ENCODE measurements around the gene VAV2. TPM values are rescaled to one million over a fixed set of nuclear protein-coding genes. Genes with fewer than 3 reads are reported as not detected.

Gene VAV2
- total and polyA plus RNA-seq, 9 of the 15 experiments (the other 6 are each of a cell fraction or from before 2014, with no cell fraction given), result 0.01 to 2.7 (median 1.0) TPM; not detected in 1

DNA sequence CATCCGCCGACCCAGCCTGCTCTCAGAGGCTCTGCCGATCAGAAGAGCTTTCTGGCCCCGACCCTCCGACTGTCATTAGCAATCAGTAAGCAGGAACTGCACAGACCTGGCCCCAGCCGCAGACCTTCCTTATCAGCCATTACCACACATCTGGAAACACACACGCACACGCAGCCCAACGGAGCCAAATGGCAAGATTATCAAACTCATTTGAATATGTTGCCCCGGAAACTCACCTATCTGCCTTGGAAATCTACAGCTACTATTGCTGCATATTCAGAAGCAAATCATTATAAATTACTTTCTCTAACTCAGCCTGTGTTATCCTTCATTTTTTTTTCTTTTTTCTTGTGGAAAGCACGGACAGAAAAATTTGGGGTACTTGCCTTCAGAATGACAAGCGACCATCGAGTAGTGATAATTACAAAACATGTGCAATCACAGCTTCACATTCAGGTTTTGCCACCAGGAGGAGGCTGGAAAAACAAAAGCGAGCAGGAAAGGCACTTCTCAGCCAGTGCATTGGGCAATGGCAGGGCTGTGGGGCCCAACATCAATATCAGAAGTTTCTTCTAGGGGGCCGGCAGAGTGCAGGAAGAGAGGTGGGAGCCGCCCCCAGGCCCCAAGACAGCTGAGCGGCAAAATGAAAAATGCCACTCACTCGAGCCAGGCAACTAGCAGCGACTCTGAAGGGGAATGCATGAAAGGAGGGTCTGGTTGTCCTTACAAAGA is 122.3 kb downstream of the VAV2 start (continued):
- TF ChIP-seq, protein P1, sequence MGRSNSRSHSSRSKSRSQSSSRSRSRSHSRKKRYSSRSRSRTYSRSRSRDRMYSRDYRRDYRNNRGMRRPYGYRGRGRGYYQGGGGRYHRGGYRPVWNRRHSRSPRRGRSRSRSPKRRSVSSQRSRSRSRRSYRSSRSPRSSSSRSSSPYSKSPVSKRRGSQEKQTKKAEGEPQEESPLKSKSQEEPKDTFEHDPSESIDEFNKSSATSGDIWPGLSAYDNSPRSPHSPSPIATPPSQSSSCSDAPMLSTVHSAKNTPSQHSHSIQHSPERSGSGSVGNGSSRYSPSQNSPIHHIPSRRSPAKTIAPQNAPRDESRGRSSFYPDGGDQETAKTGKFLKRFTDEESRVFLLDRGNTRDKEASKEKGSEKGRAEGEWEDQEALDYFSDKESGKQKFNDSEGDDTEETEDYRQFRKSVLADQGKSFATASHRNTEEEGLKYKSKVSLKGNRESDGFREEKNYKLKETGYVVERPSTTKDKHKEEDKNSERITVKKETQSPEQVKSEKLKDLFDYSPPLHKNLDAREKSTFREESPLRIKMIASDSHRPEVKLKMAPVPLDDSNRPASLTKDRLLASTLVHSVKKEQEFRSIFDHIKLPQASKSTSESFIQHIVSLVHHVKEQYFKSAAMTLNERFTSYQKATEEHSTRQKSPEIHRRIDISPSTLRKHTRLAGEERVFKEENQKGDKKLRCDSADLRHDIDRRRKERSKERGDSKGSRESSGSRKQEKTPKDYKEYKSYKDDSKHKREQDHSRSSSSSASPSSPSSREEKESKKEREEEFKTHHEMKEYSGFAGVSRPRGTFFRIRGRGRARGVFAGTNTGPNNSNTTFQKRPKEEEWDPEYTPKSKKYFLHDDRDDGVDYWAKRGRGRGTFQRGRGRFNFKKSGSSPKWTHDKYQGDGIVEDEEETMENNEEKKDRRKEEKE (IDR thresholded peaks at IDR 0.05; ENCODE audit: borderline replicate concordance in 1 of 2, control insufficient read depth in 1 of 2, low read depth in 2 of 2, low read length in 1 of 2), result no peak
- TF ChIP-seq PHF20 (IDR thresholded peaks at IDR 0.05; ENCODE audit: partially characterized antibody) (no peak), ZFPM2 (CRISPR knock-in tag; IDR thresholded peaks at IDR 0.05) (no peak), SMARCC2 (IDR thresholded peaks at IDR 0.05; ENCODE audit: low read depth) (peak; percentile 80; the same call in 1 of the 2 replicates), ZNF224 (CRISPR knock-in tag; IDR thresholded peaks at IDR 0.05) (no peak), ZNF766 (CRISPR knock-in tag; conservative IDR thresholded peaks at IDR 0.05) (peak; percentile 79), TARDBP (IDR thresholded peaks at IDR 0.05) (no peak), CSDE1 (IDR thresholded peaks at IDR 0.05) (peak in 1 of 2 experiments; percentile 45; a peak in 1 of 4 replicates), DNMT1 (IDR thresholded peaks at IDR 0.05) (no peak), RBM15 (IDR thresholded peaks at IDR 0.05; ENCODE audit: insufficient read depth, low read length) (no peak), ZNF583 (CRISPR knock-in tag; IDR thresholded peaks at IDR 0.05) (no peak)
- TF ChIP-seq, protein P2, sequence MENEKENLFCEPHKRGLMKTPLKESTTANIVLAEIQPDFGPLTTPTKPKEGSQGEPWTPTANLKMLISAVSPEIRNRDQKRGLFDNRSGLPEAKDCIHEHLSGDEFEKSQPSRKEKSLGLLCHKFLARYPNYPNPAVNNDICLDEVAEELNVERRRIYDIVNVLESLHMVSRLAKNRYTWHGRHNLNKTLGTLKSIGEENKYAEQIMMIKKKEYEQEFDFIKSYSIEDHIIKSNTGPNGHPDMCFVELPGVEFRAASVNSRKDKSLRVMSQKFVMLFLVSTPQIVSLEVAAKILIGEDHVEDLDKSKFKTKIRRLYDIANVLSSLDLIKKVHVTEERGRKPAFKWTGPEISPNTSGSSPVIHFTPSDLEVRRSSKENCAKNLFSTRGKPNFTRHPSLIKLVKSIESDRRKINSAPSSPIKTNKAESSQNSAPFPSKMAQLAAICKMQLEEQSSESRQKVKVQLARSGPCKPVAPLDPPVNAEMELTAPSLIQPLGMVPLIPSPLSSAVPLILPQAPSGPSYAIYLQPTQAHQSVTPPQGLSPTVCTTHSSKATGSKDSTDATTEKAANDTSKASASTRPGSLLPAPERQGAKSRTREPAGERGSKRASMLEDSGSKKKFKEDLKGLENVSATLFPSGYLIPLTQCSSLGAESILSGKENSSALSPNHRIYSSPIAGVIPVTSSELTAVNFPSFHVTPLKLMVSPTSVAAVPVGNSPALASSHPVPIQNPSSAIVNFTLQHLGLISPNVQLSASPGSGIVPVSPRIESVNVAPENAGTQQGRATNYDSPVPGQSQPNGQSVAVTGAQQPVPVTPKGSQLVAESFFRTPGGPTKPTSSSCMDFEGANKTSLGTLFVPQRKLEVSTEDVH (IDR thresholded peaks at IDR 0.05; ENCODE audit: low read depth, partially characterized antibody), result no peak
- TF ChIP-seq, protein P3, sequence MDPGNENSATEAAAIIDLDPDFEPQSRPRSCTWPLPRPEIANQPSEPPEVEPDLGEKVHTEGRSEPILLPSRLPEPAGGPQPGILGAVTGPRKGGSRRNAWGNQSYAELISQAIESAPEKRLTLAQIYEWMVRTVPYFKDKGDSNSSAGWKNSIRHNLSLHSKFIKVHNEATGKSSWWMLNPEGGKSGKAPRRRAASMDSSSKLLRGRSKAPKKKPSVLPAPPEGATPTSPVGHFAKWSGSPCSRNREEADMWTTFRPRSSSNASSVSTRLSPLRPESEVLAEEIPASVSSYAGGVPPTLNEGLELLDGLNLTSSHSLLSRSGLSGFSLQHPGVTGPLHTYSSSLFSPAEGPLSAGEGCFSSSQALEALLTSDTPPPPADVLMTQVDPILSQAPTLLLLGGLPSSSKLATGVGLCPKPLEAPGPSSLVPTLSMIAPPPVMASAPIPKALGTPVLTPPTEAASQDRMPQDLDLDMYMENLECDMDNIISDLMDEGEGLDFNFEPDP (CRISPR knock-in tag; IDR thresholded peaks at IDR 0.05), result no peak
- TF ChIP-seq, protein P4, sequence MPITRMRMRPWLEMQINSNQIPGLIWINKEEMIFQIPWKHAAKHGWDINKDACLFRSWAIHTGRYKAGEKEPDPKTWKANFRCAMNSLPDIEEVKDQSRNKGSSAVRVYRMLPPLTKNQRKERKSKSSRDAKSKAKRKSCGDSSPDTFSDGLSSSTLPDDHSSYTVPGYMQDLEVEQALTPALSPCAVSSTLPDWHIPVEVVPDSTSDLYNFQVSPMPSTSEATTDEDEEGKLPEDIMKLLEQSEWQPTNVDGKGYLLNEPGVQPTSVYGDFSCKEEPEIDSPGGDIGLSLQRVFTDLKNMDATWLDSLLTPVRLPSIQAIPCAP (CRISPR knock-in tag; IDR thresholded peaks at IDR 0.05; ENCODE audit: borderline replicate concordance), result no peak
- TF ChIP-seq, protein P5, sequence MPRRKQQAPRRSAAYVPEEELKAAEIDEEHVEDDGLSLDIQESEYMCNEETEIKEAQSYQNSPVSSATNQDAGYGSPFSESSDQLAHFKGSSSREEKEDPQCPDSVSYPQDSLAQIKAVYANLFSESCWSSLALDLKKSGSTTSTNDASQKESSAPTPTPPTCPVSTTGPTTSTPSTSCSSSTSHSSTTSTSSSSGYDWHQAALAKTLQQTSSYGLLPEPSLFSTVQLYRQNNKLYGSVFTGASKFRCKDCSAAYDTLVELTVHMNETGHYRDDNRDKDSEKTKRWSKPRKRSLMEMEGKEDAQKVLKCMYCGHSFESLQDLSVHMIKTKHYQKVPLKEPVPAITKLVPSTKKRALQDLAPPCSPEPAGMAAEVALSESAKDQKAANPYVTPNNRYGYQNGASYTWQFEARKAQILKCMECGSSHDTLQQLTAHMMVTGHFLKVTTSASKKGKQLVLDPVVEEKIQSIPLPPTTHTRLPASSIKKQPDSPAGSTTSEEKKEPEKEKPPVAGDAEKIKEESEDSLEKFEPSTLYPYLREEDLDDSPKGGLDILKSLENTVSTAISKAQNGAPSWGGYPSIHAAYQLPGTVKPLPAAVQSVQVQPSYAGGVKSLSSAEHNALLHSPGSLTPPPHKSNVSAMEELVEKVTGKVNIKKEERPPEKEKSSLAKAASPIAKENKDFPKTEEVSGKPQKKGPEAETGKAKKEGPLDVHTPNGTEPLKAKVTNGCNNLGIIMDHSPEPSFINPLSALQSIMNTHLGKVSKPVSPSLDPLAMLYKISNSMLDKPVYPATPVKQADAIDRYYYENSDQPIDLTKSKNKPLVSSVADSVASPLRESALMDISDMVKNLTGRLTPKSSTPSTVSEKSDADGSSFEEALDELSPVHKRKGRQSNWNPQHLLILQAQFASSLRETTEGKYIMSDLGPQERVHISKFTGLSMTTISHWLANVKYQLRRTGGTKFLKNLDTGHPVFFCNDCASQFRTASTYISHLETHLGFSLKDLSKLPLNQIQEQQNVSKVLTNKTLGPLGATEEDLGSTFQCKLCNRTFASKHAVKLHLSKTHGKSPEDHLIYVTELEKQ (CRISPR knock-in tag; IDR thresholded peaks at IDR 0.05), result no peak

All from K562 (cell line).